Neutrophil (primary cell): Measurements from ENCODE around the gene ACTR3.

Experiments used
- H3K27ac ChIP-seq: fragments of 200-600 bp; sonication (generic); 2 replicates; pipeline ENCODE4 v1.5.1; 2016; ENCODE audit warnings: mild to moderate bottlenecking, moderate library complexity
- H3K27me3 ChIP-seq: fragments of 200-600 bp; sonication (generic); 2 replicates; pipeline ENCODE4 v1.6.0; 2016; ENCODE audit warnings: mild to moderate bottlenecking
- H3K36me3 ChIP-seq: fragments of 200-600 bp; sonication (generic); 2 replicates; pipeline ENCODE4 v1.5.1; 2017
- H3K4me1 ChIP-seq, 2 experiments: fragments of 200-600 bp in 1 of 2; sonication (generic) in 1 of 2; 1 replicate in 1 of 2; 2 replicates in 1 of 2; pipeline versions ENCODE4 v1.5.1 to v1.6.1; 2013 to 2016; ENCODE audit warnings: low read depth in 1 of 2, low read length in 1 of 2, mild to moderate bottlenecking in 1 of 2, moderate library complexity in 1 of 2; ENCODE audit not compliant: control insufficient read depth in 1 of 2, insufficient read depth in 1 of 2
- H3K4me3 ChIP-seq, 2 experiments: fragments of 200-600 bp in 1 of 2; sonication (generic) in 1 of 2; 1 replicate in 1 of 2; 2 replicates in 1 of 2; pipeline ENCODE4 v1.5.1; 2013 to 2016; ENCODE audit warnings: low read depth in 1 of 2, low read length in 1 of 2, mild to moderate bottlenecking in 1 of 2, moderate library complexity in 1 of 2
- H3K9me3 ChIP-seq: fragments of 200-600 bp; sonication (generic); 2 replicates; pipeline ENCODE4 v1.5.1; 2016
- CTCF ChIP-seq: fragments of 200-600 bp; sonication (generic); IDR thresholded peaks from 2 replicates; pipeline ENCODE4 v1.5.1; 2016; ENCODE audit warnings: antibody characterized with exemption

The ACTR3 gene

GRCh38 chr2:113972766-113973165, 82.9 kb downstream of the ACTR3 start:
- Histone ChIP-seq H3K36me3 (peaks cover 83% of the 10 kb centered on the region), H3K27me3 (no peaks in the 10 kb centered on the region), H3K9me3 (no peaks in the 10 kb centered on the region), H3K27ac (no peak overlapping the region), H3K4me1 (peaks cover 15 to 19% of the 10 kb centered on the region in 2 experiments), H3K4me3 (no peak overlapping the region)
- no peak for TF ChIP-seq CTCF

DNA sequence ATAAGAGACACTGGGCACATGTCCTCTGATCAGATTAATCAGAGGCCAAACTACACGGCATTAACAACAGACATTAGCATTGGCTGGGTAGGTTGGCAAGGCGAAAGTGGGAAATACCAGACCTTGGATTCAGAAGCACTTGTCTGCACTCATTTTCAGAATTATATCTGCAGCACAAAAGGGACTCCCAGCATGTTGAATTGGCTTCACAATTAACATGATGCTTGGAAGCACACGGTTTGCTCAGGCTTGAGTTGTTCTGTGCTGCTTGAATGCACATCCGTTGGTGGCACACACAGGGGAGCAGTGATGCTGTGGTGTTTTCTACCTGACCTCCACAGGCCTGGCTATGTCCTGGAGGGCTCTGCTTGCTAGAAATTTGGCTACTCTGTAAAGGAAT, 83.9 kb downstream of the ACTR3 start:
- no peak overlapping the region for H3K27ac ChIP-seq
- peaks cover 9 to 14% of the 10 kb centered on the region in 2 experiments for H3K4me1 ChIP-seq
- H3K9me3 ChIP-seq, result no peaks in the 10 kb centered on the region
- H3K36me3 ChIP-seq, result peaks cover 94% of the 10 kb centered on the region
- no peak for TF ChIP-seq CTCF
- no peak overlapping the region for H3K4me3 ChIP-seq
- no peaks in the 10 kb centered on the region for H3K27me3 ChIP-seq

GRCh38 chr2:113974727-113975126, 84.8 kb downstream of the ACTR3 start:
- TF ChIP-seq CTCF, result no peak
- Histone ChIP-seq H3K27me3 (no peaks in the 10 kb centered on the region), H3K4me1 (peaks cover 9 to 14% of the 10 kb centered on the region in 2 experiments), H3K27ac (no peak overlapping the region), H3K36me3 (peaks cover 97% of the 10 kb centered on the region), H3K4me3 (no peak overlapping the region), H3K9me3 (no peaks in the 10 kb centered on the region)

GRCh38 chr2:113976277-113976928, 86.5 kb downstream of the ACTR3 start:
- Histone ChIP-seq H3K4me1 (peaks cover 9 to 14% of the 10 kb centered on the region in 2 experiments), H3K27ac (peak overlapping the region; percentile 49), H3K9me3 (no peaks in the 10 kb centered on the region), H3K27me3 (no peaks in the 10 kb centered on the region), H3K4me3 (no peak overlapping the region), H3K36me3 (peaks cover 86% of the 10 kb centered on the region)
- TF ChIP-seq CTCF, result no peak

DNA sequence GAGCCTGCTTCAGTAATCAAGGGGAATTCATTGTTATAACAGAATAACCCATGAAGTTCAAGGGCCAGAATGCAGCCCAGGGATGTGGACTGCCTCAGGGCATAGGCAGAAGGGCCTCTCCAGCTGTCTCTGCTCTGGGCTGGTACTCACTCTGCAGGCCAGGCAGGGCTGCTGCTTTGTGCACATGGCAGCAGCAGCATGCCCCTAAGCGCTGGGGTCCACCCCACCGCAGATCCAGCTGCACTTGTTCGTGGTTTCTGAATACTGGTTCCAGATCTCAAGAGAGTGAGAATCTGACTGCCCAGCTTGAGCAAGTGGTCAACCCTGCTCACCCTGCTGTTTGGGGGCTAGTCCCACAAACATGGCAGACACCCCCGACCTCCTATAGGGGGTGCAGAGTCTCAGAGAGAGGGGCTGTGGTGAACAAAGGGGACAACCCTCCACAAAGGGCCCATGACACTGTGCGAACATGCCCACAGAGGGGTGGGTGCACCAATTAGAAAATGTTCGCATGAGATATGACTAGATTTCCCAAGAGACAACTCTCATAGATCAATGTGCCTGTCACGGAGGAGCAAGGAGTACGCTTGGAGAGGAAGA, 87.3 kb downstream of the ACTR3 start:
- Histone ChIP-seq H3K4me1 (peaks cover 9 to 14% of the 10 kb centered on the region in 2 experiments), H3K4me3 (no peak overlapping the region), H3K9me3 (no peaks in the 10 kb centered on the region), H3K27me3 (no peaks in the 10 kb centered on the region), H3K36me3 (peaks cover 84% of the 10 kb centered on the region), H3K27ac (peak overlapping the region; percentile 49)
- no peak for TF ChIP-seq CTCF
